Measurements from ENCODE around the gene GNAI3.

GNAI3 gene
- total RNA-seq: 144 to 184 reads per million in 2 experiments

DNA sequence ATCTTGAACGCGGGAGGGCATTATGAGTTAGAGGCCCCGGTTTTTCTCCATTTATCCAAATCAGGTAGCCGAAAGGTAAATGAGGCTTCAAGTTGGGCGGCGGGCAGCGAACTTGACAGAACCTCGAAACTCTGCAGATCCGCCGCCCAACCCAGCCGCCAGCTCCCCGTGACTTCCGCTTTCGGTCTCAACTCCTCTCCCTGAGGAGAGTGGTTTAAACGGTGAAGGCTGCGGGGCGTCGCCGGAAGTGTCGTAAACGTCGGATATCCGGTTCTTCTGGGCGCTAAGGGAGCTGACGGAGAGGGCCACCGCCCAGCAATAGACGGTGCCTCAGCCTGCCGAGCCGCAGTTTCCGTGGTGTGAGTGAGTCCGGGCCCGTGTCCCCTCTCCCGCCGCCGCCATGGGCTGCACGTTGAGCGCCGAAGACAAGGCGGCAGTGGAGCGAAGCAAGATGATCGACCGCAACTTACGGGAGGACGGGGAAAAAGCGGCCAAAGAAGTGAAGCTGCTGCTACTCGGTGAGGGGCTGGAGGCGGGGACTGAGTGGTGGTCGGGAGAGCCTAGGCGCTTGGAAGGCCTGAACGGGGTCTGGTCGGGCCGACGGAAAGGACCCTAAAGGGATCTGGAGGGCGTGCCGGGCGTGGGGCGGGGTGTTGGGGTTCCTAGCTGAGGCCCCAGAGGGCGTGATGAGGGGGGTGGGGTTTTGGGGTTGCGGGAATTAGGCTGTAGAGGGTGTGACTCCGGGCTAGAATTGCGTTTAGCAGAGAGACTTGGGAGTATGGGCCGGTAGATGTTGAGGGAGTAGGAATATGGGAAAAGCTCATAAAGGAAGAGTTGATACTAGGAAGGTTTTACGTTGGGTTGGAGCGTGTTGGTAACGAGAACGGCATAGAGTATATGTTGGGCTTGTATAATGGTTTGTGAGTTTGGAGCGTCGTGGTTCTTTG, at the start of gene GNAI3:
GNAI3 (plus strand) TSS at position 295 of the 947 bp plus-strand sequence; CDS start at position 401, 106 bp downstream.
- DNase-seq (ENCODE audit: low read depth): peak; percentile 95

GRCh38 chr1:109499081-109499480, 49.3 kb upstream of the GNAI3 start:
- no peak for DNase-seq (ENCODE audit: low read depth)

- peak; percentile 56 for DNase-seq (ENCODE audit: low read depth)
These were observed 48.5 kb upstream of the GNAI3 start for GRCh38 chr1:109499661-109500536.

GRCh38 chr1:109500941-109501381, 47.5 kb upstream of the GNAI3 start:
- no peak for DNase-seq (ENCODE audit: low read depth)

DNA sequence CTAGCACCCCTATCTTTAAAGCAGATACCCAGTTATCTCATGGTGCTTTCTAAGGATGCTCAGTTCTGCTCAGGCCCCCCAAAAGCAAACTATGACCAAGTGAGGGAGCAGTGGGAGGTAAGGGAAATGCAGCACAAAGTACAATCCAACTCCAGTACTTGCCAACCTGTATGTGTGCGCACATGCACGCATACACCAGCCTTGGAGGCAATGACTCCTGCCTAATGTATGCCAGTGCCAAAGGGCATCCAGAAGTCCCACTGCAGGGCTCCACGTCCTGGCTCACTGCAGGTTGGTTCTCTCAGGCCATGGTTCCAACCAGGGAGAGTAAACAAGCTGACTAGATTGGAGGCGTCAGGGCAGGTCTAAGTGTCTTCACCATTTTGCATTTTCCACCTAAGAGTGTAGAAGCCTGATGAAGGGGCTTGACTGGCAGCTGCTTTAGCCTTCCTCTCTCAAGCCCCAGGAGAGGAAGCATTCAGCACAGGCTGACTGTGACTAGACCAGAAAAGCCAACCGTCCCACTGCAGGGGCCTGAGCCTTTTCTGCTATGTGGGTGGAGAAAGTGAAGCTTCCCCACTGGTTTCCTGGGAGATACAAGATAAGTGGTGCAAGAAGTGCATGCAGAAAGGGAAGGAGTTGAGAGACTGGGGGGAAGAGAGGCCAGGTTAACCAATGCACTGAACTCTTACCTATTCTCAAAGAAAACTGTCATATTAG, 46.6 kb upstream of the GNAI3 start:
- DNase-seq (ENCODE audit: low read depth): no peak

- peak; percentile 64 for DNase-seq (ENCODE audit: low read depth)
These were observed 46.0 kb upstream of the GNAI3 start for GRCh38 chr1:109502364-109502851.

- no peak for DNase-seq (ENCODE audit: low read depth)
These were observed 44.5 kb upstream of the GNAI3 start for GRCh38 chr1:109503935-109504334.

DNA sequence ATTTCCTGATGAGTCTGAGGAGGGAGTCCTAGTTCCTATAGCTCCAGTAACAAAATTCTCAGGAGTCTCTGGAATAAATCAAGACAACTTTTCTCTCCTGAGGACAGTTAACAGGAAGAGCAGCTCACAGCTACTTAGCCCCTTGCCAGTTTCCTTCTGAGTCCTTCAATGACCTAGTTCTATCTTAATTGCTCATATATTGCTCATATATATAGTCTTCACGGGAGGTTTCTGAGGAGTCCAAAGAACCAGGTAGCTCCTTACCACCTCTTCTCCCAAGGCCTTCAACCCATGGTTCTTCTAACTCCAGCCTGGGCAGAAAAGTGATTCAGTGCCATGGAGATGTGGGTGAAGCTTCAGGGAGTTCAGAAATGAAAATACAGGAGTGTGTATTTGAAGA, 43.4 kb upstream of the GNAI3 start:
- no peak for DNase-seq (ENCODE audit: low read depth)

GRCh38 chr1:109508001-109508872, 40.2 kb upstream of the GNAI3 start:
- DNase-seq (ENCODE audit: low read depth): no peak

- DNase-seq (ENCODE audit: low read depth): no peak
These were observed 39.6 kb upstream of the GNAI3 start for GRCh38 chr1:109508873-109509175.

- DNase-seq (ENCODE audit: low read depth): peak; percentile 48
These were observed 39.0 kb upstream of the GNAI3 start, which contains the start of gene AMIGO1 for GRCh38 chr1:109509176-109510134. Gene AMIGO1, minus strand, starts transcription at chr1:109509727. Its CDS starts 815 bp downstream, at chr1:109508912.

DNA sequence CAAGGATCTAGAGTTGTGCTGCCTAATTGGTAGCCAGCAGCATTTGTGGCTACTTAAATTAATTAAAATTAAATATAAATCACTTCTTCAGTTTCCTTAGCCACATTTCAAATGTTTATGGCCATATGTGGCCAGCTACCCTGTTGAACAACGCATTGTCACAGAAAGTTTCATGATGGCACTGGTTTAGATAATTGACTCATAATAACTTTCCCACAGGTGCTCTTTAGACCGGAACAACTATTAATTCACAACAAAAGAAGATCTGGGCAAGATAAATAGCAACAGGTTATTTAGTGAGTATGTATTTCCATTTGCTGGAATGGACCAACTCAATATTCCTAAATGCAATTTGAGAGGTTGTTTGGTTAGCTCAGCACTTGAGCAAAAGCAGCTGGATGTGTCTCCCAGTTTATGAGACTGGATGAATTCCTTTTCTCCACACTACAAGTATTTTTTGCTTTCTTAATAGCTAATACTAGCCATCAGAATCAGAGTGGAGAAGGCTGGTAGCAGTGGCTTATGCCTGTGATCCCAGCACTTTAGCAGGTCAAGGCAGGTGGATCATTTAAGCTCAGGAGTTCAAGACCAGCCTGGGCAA, 35.2 kb upstream of the GNAI3 start:
- DNase-seq (ENCODE audit: low read depth): no peak

GRCh38 chr1:109514846-109515245, 33.6 kb upstream of the GNAI3 start:
- no peak for DNase-seq (ENCODE audit: low read depth)

DNA sequence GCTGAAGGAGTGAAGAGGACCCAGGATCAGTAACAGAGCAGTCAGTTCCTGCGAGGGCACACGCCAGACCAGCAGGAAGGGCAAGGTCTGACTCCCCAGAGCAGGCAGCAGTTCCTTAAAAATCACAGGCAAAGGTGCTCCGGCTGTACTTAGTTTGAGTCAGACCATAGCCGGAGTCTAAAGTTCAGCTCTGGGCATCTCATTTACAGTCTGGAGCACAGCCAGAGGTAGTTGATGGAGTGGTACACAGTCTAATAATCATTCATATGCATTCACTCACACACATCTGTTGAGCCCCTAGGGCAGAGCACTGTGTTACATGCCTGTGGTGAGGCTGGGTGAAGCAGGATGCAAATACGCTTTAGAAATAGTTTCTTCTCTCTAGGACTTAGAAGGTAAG, 31.5 kb upstream of the GNAI3 start:
- no peak for DNase-seq (ENCODE audit: low read depth)

- DNase-seq (ENCODE audit: low read depth): no peak
These were observed 31.1 kb upstream of the GNAI3 start for GRCh38 chr1:109517337-109517736.

DNA sequence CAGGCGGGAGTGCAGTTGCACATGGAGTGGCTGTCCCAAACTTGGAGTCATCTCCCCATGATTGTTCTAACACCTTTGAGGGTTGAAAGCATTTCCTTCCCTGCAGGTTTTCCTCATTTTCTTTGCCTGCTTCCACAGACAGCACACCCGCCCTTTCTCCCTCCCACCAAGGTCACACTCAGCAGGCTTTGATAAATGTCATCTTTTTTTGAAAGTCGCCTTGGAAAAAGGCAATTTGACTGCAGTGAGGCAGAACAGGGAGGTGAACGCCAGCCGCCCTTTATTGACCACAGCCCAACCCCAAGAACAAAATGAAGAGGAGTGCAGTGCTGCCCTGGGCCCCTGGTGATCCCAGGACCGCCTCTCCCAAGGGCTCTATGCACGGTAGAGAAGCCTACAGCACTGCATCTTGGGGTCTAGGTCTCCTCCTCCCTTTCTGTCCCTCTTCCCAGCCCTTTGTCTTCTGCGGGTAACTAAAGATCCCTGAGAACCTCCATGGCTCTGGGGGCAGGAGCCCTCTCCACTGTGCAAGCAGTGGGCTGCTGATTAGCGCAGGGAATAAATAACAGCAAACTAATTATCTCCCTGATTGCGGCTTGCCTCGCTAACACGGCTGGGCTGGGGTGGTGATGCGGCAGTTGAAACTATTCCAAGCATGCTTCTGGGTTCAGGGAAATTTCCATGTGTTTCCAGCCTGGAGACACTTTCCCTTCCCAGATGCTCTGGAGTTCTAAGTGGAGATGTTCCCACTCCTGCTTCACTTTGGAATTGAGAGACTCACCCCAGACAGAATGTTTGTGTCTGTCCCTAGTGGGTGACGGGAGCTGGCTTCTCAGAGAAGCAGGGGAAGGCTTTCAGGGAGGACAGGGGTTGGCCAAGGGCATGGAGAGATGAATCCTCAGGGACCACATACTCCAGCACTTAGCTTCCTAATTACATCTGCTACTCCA, 27.1 kb upstream of the GNAI3 start:
- no peak for DNase-seq (ENCODE audit: low read depth)

GRCh38 chr1:109522026-109522425, 26.4 kb upstream of the GNAI3 start:
- no peak for DNase-seq (ENCODE audit: low read depth)

- no peak for DNase-seq (ENCODE audit: low read depth)
These were observed 24.7 kb upstream of the GNAI3 start for GRCh38 chr1:109523706-109524105.

Data from T follicular helper cell (primary cell).